Adrenal gland (tissue), 12 donors: ENCODE results near the gene CFAP70. TPM values are rescaled to one million over a fixed set of nuclear protein-coding genes. Genes with fewer than 3 reads are reported as not detected.

Experiments used
- DNase-seq, 7 donors: peaks; one replicate each; pipeline ENCODE4 v3.0.0-alpha.2; 2019 to 2020
- H3K27ac ChIP-seq, 5 donors: fragments of 200-600 bp; sonication (generic) in 4 of 5; 1 replicate in 3 of 5; 2 replicates in 2 of 5; pipeline versions ENCODE4 v1.5.1 to v1.8.0; 2016 to 2020; ENCODE audit warnings: mild to moderate bottlenecking in 1 of 5
- H3K27me3 ChIP-seq: fragments of 200-600 bp; 2 replicates; pipeline ENCODE4 v1.8.0; 2021
- H3K36me3 ChIP-seq, 2 donors: fragments of 200-600 bp; replicated peaks in 1 of 2; 1 replicate in 1 of 2; 2 replicates in 1 of 2; pipeline versions ENCODE4 v1.5.1 to v1.8.0; 2018 to 2022
- H3K4me1 ChIP-seq, 2 donors: fragments of 200-600 bp; replicated peaks in 1 of 2; 1 replicate in 1 of 2; 2 replicates in 1 of 2; pipeline versions ENCODE4 v1.5.1 to v1.8.0; 2018 to 2021
- H3K4me3 ChIP-seq, 4 donors: fragments of 200-600 bp; sonication (generic) in 3 of 4; one replicate each; pipeline ENCODE4 v1.5.1; 2016 to 2018
- H3K9me3 ChIP-seq, 3 donors: fragments of 200-600 bp; sonication (generic) in 1 of 3; replicated peaks in 1 of 3; 1 replicate in 2 of 3; 2 replicates in 1 of 3; pipeline versions ENCODE4 v1.5.1 to v1.8.0; 2016 to 2021
- POLR2A ChIP-seq, 2 donors: fragments of 450-650 bp; IDR thresholded peaks; one replicate each; pipeline ENCODE4 v1.6.1; 2017; ENCODE audit warnings: antibody characterized with exemption in 2 of 2, mild to moderate bottlenecking in 2 of 2, moderate library complexity in 1 of 2
- WGBS, 4 donors: extraction: QIAGEN DNeasy Blood & Tissue Kit in 2 of 4; methylation state at CpG; one replicate each; pipeline versions ENCODE4 v1.1.5 to v1.1.7; 2013 to 2017; 5-methylcytosine and 5-hydroxymethylcytosine counted together
- intact Hi-C, 2 donors: fragments of 100-400 bp; cut with DNase I; formaldehyde crosslinking; loops; one replicate each; pipeline versions ENCODE4 v1.14.1 to v1.15.0; 2022 to 2023
- polyA plus RNA-seq, 3 donors: library from polyadenylated mRNA; stranded (reverse); fragments of 200-250 nt in 2 of 3; fragments of 350-450 nt in 1 of 3; fragmentation: Illumina TruSeq in 1 of 3; extraction: RNeasy Lipid Tissue Mini Kit (QIAGEN cat#74804) in 1 of 3; gene quantifications; one replicate each; pipeline ENCODE4 v1.2.3, GENCODE V29; 2013 to 2014
- total RNA-seq, 9 donors: library from RNA; depleted of rRNA in 4 of 9; stranded (reverse); fragments of >200 nt in 4 of 9; fragments of 120-200 nt in 1 of 9; fragmentation: NEBNext Ultra II Directional in 1 of 9; extraction: Animal tissue kit (Norgen Biotek cat#: 25700) in 1 of 9; gene quantifications; one replicate each; pipeline versions ENCODE4 v1.1.0 to v1.2.4, GENCODE V29; 2013 to 2023
- TF ChIP-seq, protein P1 (sequence below), 6 experiments: fragments of 450-650 bp in 4 of 6; fragments of 200-600 bp in 2 of 6; sonication (generic) in 1 of 6; IDR thresholded peaks; 1 replicate in 5 of 6; 2 replicates in 1 of 6; pipeline versions ENCODE4 v1.5.1 to v1.8.0; 2016 to 2021; ENCODE audit warnings: antibody characterized with exemption in 6 of 6, mild to moderate bottlenecking in 2 of 6, moderate library complexity in 1 of 6
- donor health status: healthy with polysubstance abuse.
- donor health status: Bipolar disorder and iron deficiency.
- donor health status: DM: yes; HTN: yes; CAD: no.
- donor health status: DM: no; HTN: no; CAD: no.
- donor health status: DM: no; HTN: no; CAD: no.
- donor health status: DM: yes; HTN: yes; CAD: no.

CFAP70 gene
- total and polyA plus RNA-seq, 12 donors: 1.6 to 43.6 (median 6.7) TPM

DNA sequence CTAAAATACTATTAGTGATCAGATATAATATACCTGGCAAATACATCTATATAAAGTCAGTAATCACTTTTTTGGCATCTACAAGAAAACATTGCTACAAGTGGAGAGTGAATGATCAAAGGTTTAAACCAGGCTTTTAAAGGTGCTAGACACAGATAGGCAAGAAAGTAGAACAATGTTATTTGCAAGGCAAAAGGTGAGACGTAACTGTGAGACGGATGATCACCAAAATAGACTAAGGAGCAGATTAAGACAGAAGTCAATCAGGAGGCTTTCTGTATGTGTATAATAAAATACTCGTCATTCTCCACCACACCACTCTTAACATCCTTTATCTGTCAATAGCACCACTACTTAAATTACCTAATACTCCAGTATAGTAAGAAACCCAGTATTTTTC, 46.9 kb upstream of the CFAP70 start:
- Histone ChIP-seq H3K9me3 (no peaks in the 10 kb centered on the region), H3K36me3 (no peaks in the 10 kb centered on the region), H3K27me3 (no peaks in the 10 kb centered on the region), H3K27ac (no peak overlapping the region), H3K4me3 (no peak overlapping the region), H3K4me1 (peaks cover 0 to 42% of the 10 kb centered on the region in 2 donors)
- TF ChIP-seq POLR2A (IDR thresholded peaks at IDR 0.05): no peak
- TF ChIP-seq, protein P1, sequence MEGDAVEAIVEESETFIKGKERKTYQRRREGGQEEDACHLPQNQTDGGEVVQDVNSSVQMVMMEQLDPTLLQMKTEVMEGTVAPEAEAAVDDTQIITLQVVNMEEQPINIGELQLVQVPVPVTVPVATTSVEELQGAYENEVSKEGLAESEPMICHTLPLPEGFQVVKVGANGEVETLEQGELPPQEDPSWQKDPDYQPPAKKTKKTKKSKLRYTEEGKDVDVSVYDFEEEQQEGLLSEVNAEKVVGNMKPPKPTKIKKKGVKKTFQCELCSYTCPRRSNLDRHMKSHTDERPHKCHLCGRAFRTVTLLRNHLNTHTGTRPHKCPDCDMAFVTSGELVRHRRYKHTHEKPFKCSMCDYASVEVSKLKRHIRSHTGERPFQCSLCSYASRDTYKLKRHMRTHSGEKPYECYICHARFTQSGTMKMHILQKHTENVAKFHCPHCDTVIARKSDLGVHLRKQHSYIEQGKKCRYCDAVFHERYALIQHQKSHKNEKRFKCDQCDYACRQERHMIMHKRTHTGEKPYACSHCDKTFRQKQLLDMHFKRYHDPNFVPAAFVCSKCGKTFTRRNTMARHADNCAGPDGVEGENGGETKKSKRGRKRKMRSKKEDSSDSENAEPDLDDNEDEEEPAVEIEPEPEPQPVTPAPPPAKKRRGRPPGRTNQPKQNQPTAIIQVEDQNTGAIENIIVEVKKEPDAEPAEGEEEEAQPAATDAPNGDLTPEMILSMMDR (IDR thresholded peaks at IDR 0.05): no peak
- intact Hi-C loops: no loop called here
- WGBS, 4 donors: 87 to 96% (median 90%) methylated on average over 3 of the region's 3 CpGs
- DNase-seq: no peak

DNA sequence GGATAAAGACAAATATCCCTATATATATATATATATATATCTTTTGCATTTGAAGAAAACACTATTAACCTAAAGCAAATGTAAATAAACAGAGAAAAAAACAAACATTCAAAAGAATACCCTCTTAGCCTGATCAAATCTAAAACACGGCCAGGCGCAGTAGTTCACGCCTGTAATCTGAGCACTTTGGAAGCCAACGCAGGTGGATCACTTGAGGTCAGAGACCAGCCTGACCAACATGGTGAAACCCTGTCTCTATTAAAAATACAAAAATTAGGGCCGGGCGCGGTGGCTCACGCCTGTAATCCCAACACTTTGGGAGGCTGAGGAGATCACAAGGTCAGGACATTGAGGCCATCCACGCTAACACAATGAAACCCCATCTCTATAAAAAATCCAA, 46.0 kb upstream of the CFAP70 start:
- Histone ChIP-seq H3K36me3 (no peaks in the 10 kb centered on the region), H3K9me3 (no peaks in the 10 kb centered on the region), H3K27me3 (no peaks in the 10 kb centered on the region), H3K27ac (no peak overlapping the region), H3K4me1 (peaks cover 0 to 41% of the 10 kb centered on the region in 2 donors), H3K4me3 (no peak overlapping the region)
- WGBS, 4 donors: 94 to 97% (median 95%) methylated on average over 9 of the region's 9 CpGs
- DNase-seq: no peak
- intact Hi-C loops: no loop called here
- TF ChIP-seq POLR2A (IDR thresholded peaks at IDR 0.05): no peak
- TF ChIP-seq, protein P1 (IDR thresholded peaks at IDR 0.05): no peak

DNA sequence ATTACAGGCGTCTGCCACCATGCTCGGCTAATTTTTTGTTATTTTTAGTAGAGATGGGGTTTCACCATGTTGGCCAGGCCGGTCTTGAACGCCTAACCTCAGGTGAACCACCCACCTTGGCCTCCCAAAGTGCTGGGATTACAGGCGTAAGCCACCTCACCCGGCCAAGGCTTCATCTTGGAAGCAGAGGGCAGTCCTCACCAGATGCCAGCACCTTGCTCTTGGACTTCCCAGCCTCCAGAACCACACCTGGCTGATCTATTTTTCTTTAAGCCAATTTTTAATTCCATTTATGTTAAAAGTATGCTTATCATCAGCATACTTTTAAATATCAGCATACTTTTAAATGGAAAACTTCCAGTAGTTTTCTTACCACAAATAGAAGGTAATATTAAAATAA, 43.0 kb upstream of the CFAP70 start:
- H3K36me3 ChIP-seq: peaks cover 0 to 20% of the 10 kb centered on the region in 2 donors
- intact Hi-C loops: no loop called here
- H3K4me3 ChIP-seq: no peak overlapping the region

DNA sequence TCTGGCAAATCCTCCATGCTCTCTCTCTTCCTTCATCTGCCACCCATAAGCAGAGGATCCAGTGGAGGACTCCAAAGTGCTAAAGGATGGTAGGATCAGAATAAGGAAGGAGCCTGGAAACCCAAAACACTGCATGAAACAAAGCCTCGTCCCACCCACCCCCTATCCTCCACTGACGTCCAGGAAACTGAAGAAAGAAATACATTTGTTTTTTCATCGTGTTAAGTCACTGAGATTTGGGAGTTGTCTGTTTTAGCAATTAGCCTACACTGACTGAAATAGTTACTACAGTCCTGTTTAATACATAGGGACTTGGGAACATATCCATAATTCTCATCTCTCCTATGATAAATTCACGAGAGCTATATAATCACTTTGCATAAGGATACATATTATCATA, 40.4 kb upstream of the CFAP70 start:
- intact Hi-C loops: no loop called here
- TF ChIP-seq, protein P1 (IDR thresholded peaks at IDR 0.05): no peak
- no peak for TF ChIP-seq POLR2A (IDR thresholded peaks at IDR 0.05)
- no peak for DNase-seq
- 84 to 91% (median 87%) methylated on average over 4 of the region's 4 CpGs for WGBS, 4 donors
- peaks cover 0 to 16% of the 10 kb centered on the region in 2 donors for H3K4me1 ChIP-seq
- H3K9me3 ChIP-seq: no peaks in the 10 kb centered on the region
- H3K36me3 ChIP-seq: peaks cover 0 to 43% of the 10 kb centered on the region in 2 donors
- no peaks in the 10 kb centered on the region for H3K27me3 ChIP-seq
- no peak overlapping the region for H3K4me3 ChIP-seq
- no peak overlapping the region for H3K27ac ChIP-seq

More for the DNA sequence above, 43.0 kb upstream of the CFAP70 start:
- H3K27ac ChIP-seq: no peak overlapping the region
- 93 to 97% (median 94%) methylated on average over 6 of the region's 6 CpGs for WGBS, 4 donors
- TF ChIP-seq, protein P1 (IDR thresholded peaks at IDR 0.05): no peak
- no peak for TF ChIP-seq POLR2A (IDR thresholded peaks at IDR 0.05)
- no peaks in the 10 kb centered on the region for H3K9me3 ChIP-seq
- DNase-seq: no peak
- H3K27me3 ChIP-seq: no peaks in the 10 kb centered on the region
- H3K4me1 ChIP-seq: peaks cover 0 to 20% of the 10 kb centered on the region in 2 donors
